ENCODE data around the gene MLEC.

Gene MLEC

DNA sequence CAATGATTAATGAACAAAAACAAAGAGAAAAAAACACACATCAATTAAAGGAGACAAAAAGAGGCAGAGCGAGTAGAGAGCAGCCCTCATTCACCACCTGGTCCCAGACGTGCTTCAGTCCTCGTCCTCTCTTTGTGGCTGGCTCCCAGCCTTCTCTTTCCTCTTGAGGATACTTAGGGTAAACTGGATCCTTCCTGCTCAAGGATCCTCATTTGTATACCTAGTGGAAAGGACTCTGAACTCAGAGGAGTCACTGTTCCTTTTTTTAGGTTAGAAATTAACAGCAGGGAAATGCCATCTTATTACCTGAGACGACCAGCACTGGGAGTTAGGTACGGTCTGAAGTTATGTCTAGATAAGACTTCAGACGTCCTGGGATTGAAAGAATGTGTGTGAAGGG, 9.7 kb downstream of the MLEC start:
- DNase-seq = no peak

- no peak for DNase-seq
Measured at GRCh38 chr12:120697344-120697743, 10.4 kb downstream of the MLEC start.

DNA sequence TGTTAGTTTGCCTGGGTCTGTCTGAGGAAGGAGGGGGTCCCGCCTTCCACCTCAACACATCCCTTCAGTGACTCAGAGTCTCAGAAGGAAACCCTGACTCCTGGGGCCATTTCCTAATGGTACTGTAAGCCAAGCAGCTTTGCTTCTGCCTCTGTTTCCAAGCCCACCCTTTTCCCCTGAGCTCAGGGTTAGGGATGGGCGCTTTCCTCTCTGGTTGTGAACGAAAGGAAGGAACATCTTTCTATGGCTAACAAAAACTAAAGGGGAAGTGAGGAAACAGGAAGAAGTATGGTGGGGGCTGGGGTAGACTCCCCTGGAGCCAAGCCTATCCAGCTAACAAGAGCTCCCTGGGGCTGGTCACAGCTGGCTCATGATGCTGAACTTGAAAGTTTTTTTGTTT, 11.7 kb downstream of the MLEC start:
- DNase-seq = no peak

DNA sequence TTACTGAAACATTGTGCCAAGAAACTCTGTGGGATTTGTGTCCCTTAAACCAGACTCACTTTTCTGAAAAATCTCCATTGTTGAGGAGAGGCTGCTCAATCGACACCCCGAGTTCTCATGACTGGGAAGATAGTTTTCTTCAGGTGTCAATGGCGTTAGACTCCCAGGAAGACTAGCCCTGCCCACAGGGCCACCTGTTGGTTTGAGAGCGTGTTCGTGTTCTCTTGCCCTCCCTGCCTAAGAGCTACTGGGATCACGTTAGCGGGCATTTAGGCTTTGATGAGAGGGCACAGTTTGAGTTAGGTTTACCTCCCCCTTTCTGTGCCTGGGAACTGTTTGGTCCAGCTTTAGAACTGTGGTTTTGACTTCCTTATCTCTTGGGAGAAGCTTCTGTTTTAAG, 12.6 kb downstream of the MLEC start:
- no peak for DNase-seq

DNA sequence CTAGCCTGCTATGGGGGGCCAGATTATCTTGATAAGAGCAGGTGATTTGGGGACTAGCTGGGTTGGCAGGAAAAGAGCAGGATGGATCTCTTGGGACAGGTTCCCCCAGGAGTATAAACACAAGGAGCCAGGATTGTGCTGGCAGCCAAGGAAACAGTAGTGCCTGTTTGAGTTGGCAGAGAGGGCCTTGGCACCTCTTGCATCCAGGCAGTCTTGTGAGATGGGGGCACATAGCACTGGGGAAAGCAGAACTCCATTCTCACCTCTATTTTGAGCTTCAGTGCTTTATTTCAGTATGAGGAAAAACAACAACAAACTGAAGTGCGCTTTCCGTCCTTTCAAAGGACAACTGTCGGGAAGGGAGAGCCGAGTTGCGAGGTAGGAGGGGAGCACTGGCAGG, 13.9 kb downstream of the MLEC start:
- no peak for DNase-seq

- DNase-seq = no peak
Measured at GRCh38 chr12:120702637-120703036, 15.7 kb downstream of the MLEC start.

DNA sequence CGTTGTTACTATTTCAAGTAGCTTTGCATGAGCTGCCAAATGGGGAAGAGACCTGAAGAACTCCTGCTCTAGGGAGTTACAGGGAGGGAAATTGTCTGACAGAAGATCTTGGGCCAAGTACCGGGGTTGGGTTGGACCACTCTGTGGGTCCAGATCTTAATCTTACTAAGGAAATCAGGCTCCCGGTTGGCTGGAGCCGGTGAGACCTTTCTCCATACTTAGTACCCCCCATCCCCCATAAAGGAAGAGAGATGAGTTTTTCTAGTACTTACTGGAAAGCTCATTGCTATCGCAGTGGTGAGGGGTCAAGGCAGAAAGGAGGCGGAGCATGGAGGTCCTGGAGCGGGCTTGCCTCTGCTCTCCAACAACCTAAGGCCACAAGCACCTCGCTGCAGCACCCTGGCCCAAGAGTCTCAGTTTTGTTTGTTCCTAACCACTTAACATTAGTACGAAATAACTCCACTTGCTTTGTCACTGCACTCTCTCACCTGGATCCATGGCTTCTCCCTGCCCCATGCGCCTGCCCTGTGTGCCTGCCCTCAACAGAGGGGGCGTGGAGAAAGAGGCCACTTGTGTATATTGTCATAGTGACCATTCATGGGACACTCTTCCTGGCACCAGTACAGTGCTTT, 16.5 kb downstream of the MLEC start:
- no peak for DNase-seq

DNA sequence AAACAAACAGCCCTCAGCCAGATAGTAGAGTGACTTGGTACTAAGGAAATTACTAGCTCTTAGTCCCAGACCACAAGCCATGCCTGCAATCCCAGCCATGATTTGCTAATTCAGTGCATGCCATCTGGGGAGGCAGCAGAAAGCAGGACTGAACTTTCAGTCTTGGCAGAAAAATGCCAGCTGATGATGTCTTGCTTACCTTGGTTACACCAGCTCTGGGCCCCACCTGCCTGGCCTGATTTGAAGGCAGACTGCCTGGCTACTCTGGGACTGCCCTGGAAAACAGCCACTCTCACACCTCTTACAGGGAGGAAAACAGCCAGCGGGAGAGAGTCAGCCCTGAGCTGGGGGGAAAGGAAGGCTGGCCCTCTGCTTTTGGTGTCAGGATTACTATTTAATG, 18.7 kb downstream of the MLEC start:
- no peak for DNase-seq

DNA sequence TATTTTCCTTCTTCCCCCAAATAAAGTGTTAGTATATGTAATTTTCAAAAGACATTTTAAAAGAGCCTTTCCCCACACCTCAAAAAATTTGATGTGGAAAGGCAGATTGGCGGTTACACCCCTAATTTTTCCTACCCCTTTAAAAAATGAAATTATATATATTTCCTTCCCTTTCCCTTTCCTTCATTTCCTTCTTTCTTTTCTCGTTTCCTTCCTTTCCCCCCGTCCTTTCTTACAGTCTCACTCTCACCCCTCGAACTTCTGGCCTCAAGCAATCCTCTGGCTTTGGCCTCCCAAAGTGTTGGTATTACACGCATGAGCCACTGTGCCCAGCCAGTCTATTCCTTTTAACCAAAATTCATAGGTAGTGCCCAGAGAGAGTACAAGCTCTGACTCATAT, 19.1 kb downstream of the MLEC start:
- no peak for DNase-seq

DNA sequence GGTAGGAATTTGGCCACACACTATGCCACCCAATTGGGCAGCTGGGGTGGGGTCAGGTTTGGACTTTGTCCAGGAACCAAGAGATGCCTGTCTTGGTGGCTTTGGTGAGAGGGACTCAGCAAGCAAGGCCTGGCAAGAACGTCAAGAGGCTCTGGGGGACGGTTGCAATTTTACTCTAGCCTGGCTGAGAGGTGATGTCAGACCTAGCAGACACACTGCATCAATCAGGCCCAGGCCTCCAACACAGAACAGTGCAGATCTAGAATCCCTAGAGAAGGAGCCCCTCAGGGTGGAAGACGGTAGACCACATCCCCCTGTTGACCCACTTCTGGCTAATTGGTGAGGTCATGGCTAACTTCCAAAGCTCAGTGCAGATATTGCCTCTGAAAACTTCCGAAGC, 21.7 kb downstream of the MLEC start:
- DNase-seq = no peak

DNA sequence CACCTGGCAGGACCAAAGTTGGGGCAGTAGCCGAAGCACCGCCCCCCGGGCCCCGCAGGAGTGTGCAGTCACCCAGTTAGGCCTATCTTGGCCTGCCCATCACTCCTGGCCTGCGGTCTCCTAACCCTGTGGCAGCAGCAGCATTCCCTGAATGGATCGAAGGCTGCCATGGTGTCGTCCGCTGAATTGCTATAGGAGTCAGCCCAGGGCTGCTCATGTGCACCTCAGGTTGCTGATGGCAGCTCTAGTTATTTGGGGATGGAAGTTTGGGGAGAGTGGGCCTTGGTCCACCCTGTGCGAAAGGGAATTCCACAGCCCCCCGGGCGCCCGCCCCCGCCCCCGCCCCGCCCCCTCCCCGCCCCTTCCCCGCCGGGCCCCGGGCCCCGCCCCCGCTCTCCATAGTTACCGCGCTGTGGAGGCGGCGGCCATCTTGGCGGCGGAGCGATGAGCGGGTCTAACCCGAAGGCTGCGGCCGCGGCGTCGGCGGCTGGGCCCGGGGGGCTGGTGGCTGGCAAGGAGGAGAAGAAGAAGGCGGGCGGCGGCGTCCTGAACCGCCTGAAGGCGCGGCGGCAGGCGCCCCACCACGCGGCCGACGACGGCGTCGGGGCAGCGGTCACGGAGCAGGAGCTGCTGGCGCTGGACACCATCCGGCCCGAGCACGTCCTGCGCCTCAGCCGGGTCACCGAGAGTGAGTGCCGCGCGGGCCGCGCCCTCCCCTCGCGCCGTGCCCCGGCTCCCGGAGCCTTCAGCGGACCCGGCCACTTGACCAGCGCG, 23.3 kb downstream of the MLEC start, which contains the start of gene UNC119B:
UNC119B (plus strand) TSS at position 428 of the 774 bp plus-strand sequence; CDS start at position 445, 17 bp downstream.
- DNase-seq = peak; percentile 67

GRCh38 chr12:120710805-120711296, 23.9 kb downstream of the MLEC start:
- DNase-seq = no peak

DNA sequence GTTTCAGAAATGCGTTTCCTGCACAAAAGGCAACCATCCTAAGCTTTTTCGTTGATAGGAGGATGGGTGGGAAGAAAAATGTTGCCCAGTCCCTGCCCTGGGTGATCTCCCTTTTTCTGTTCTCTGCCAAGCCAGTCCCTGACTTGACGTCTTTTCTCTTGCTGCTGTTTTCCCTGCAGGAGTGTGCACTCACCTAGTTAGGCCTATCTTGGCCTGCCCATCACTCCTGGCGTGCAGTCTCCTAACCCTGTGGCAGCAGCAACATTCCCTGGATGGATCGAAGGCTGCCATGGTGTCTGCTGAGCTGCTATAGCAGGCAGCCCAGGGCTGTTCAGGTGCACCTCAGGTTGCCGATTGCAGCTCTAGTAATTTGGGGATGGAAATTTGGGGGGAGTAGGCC, 24.5 kb downstream of the MLEC start:
- DNase-seq = no peak

DNA sequence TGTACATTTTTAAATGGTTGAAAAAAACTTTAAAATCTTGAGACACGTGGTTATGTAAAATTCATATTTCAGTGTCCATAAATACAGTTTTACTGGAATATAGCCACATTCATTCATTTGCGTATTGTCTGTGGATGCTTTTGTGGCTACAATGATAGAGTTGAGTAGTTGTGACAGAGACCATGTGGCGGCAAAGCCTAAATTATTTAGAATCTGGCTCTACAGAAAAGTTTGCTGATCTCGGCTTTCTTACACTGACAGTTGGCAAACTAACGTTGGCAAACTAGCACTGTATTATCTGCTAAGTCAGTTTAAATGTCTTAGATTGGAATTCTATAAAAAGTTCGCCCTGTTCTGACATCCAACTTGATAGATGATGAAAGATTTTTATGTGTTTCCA, 25.7 kb downstream of the MLEC start:
- DNase-seq = no peak

DNA sequence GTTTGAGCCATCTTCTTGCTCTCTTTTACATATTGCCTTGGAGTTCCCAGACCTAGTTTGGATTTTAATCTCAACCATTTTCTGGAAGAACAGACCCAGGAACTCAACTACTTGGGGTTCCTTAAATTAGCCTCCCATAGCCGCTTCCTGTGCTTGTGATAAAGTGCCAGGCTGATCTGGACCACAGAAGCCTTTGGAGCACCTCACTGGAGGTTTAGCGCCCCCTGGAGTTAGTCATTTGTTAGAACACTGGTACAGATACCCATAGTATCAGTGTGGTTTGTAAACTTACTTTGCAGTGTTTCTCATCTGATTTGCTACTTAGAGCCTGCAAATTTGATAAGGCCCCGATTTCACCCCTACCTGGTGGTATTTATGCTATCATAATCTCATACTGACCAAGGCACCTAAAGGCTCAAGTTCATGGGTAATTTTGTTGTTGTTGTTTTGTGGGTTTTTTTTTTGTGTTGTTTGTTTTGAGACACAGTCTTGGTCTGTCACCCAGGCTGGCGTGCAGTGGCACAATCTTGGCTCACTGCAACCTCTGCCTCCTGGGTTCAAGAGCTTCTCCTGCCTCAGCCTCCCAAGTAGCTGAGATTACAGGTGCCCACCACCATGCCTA, 27.0 kb downstream of the MLEC start:
- peak; percentile 72 for DNase-seq

- DNase-seq = no peak
Measured at GRCh38 chr12:120718055-120718454, 31.1 kb downstream of the MLEC start.

DNA sequence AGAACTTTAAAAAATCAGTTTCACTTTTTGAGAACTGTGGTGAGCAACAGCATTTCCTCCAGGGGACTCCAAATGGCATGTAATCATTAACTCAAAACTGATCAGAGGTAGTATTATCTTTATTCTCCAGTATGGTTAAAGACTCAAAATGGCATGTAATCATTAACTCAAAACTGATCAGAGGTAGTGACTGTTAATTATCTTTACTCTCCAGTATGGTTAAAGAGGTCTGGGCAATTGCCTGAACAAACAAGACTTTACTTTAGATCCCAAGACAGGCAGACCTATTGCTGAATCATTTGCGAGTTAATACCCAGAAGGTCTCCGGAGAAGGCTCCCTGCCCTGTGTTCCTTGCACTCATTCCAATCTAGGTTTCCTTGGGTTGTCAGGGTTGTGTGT, 32.1 kb downstream of the MLEC start:
- DNase-seq = no peak

GRCh38 chr12:120719496-120720233, 32.7 kb downstream of the MLEC start:
- DNase-seq = no peak

- no peak for DNase-seq
Measured at GRCh38 chr12:120720234-120720986, 33.5 kb downstream of the MLEC start.

GRCh38 chr12:120720987-120721801, 34.2 kb downstream of the MLEC start:
- DNase-seq = no peak

- no peak for DNase-seq
Measured at GRCh38 chr12:120721866-120722265, 34.9 kb downstream of the MLEC start.

- no peak for DNase-seq
Measured at GRCh38 chr12:120722784-120723183, 35.8 kb downstream of the MLEC start.
